SHP77 treated with DMSO at 0.1 percent for 48 hours (cell line): Measurements from ENCODE around the gene POU2F3.

ENCODE experiments used
- DNase-seq: peaks from one replicate; lab custom pipeline; 2025; lab: John Stamatoyannopoulos, UW

The POU2F3 gene

GRCh38 chr11:120226714-120227113, 13.2 kb upstream of the POU2F3 start:
- DNase-seq = no peak

- DNase-seq = no peak
Measured at GRCh38 chr11:120227228-120227852, 12.6 kb upstream of the POU2F3 start.

- no peak for DNase-seq
Measured at GRCh38 chr11:120228794-120229384, 11.1 kb upstream of the POU2F3 start.

DNA sequence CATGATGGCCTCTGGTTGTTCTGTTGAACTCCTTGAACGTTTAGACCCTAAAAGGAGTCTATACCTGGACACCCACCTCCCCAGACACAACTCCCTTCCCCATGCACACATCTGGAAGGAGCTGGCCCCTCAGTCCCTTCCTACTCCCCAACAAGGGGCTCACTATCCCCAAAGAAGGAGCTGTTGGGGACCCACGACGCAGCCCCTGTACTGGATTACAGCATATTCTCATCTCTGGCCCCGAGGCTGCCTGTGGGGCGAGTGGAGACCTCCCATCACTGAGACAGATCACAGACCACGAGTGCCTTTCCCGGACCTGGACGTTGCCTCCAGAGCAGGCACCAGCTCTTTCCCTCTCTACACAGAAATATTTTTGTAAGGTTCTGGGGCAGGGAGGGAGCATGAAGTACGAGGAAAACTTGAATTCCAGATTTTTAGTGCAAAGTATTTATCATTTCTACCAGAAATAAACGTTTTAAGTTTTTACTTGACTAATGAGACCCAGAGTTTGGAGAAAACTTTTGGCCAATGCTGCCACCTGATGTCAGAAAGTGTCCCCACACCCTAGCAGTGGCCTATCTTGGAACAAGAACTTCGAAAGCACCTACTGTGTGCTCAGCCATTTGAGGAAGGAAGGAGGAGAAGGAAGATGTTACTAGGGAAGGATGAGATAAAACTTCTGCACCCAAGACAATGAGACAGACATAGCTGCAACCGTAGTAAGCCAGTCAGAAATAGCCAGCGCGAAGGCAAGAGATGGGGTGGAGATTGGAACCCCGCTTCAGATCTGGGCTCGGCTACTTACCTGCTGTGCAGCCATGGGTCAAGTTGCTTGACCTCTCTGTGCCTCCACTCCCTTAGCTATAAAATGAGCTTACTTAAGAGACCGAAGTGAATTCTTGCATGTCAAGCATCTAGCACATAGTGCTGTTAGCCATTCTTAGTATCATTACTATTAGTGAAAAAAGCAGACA, 10.2 kb upstream of the POU2F3 start:
- no peak for DNase-seq

- DNase-seq = no peak
Measured at GRCh38 chr11:120230433-120231071, 9.4 kb upstream of the POU2F3 start.

- DNase-seq = no peak
Measured at GRCh38 chr11:120231963-120232362, 8.0 kb upstream of the POU2F3 start.

GRCh38 chr11:120233207-120233803, 6.6 kb upstream of the POU2F3 start:
- no peak for DNase-seq

GRCh38 chr11:120235024-120235628, 4.8 kb upstream of the POU2F3 start:
- DNase-seq = no peak

GRCh38 chr11:120236169-120237107, 3.5 kb upstream of the POU2F3 start:
- DNase-seq = no peak

DNA sequence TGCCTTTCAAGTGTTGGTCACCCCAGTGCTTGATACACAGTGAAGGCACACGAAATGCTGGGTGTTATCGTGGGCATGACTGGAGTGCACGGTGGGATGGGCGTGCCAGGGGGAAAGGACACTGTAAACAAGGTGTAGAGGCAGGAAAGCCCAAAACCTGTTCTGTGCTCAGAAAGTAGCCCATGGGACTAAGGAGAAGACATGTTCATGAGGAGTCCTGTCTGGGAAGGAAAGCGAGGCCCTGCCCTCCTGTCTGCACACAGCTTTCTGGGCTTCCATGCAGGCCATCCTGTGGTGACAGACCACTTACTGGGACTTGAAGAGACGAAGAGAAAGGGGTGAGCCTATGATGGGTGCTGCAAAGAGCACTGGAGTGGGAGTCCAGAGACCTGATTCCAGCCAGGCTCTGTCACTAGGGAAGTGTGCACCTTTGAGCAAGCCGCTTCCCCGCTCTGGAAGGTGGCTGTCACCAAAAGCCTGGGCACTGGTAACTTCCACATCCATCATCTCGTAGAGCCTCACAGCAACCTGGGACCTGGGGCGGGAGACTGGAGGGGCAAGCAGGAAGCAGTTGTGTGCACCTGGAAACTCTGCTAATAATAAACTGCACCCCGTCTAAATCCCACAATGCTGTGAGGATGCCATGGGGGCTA, 846 bp upstream of the POU2F3 start:
- no peak for DNase-seq

- no peak for DNase-seq
Measured at GRCh38 chr11:120240866-120241265, 926 bp downstream of the POU2F3 start.

GRCh38 chr11:120241277-120241676, 1.3 kb downstream of the POU2F3 start:
- no peak for DNase-seq

DNA sequence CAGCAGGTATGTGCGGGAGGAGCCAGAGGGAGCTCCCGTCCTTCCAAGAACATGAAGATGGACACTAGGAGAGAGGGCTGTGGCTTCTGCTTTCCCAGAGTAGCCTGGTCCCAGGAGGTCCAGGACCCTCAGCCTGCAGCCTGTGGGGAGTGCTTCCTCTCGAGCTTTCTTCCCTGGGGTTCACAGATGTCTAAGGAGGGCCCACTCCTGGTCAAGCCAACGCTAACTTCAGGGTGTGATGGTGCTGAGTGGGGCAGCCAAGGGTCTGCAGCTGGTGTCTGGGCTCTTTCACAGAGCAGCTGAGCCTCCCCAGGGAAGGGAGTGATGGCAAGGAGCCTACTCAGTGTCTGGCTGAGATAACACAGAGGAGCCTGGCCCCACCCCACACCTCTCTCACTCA, 3.3 kb downstream of the POU2F3 start:
- DNase-seq = no peak

DNA sequence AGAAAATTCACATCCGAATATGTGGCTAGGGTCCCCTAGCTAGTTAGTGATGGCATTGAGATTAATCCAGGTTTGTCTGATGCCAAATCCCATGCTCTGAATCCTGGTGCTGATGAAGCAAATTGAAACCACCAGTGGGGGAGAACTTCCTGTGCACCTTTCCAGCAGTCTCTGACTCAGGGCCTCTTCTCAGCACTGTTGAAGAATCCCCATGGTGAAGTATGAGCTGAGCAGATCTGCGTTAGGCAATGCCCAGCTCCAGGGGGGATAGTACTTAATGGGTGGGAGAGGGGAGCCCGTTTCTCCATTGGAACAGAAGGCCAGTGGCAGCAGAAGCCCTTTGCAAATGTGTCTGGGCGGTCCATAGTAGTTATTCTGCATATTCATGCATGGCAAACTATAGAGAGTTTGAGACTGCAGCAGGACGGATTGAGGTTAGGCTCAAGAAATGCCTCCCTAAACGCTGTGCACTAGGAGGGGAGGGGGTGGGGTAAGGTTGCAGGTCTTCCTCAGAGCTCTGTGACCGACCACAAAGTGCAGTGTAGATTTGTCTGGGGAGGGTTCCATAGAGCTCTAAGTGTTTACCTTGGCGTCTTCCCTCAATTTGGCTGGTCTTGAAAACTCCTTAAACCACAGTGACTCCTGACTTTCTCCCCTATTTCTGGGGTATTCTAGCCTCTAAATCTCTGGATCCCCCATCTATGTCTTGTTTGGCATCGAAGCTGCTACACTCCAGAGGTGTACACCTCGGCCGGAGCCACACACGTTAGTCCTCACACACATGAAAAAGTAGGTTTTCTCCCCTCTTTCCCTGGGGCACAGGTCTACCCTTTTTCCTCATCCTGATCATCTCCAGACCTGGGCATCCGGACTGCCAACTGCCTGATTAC, 4.8 kb downstream of the POU2F3 start:
- DNase-seq = no peak

GRCh38 chr11:120245434-120245833, 5.5 kb downstream of the POU2F3 start:
- DNase-seq = no peak

DNA sequence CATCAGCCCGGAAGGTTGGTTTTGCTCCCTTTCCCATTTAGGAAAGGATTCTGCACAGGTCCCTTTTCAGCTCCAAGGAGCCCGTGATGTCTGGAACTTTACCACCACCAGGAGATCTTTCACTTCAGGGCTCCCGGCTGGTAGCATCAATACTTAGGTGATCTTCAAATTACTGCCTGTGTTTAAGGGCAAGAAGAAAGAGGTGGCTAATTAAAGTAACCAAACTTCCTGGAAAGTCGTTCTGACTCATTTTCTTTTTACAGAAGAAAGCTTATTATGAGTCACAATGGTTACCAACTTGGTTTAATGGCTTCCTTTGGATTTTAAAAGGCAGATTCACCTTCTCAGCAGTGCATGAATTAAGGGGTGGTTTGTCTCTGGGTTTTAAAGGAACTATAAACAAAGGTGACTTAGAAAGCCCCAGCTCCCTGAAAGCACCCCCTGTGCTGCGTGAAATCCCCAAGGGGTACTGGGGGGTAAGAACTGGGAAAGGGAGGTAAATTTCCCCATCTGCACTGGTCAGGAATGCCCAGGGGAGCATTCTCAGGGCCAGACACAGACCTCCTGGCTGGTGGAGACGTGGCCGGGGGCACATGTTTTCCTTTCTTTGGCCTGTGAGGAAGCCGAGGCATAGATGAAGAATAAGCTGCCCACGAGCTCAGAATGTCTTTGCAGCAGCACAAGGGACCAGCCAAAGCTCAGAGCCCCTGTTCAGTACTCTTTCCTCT, 8.8 kb downstream of the POU2F3 start:
- no peak for DNase-seq

GRCh38 chr11:120249279-120250262, 9.6 kb downstream of the POU2F3 start:
- no peak for DNase-seq
